Measurements from ENCODE around the gene HES7. TPM values are rescaled to one million over a fixed set of nuclear protein-coding genes. Genes with fewer than 3 reads are reported as not detected.

HES7 gene
- polyA plus RNA-seq, 1 experiment, result not detected

DNA sequence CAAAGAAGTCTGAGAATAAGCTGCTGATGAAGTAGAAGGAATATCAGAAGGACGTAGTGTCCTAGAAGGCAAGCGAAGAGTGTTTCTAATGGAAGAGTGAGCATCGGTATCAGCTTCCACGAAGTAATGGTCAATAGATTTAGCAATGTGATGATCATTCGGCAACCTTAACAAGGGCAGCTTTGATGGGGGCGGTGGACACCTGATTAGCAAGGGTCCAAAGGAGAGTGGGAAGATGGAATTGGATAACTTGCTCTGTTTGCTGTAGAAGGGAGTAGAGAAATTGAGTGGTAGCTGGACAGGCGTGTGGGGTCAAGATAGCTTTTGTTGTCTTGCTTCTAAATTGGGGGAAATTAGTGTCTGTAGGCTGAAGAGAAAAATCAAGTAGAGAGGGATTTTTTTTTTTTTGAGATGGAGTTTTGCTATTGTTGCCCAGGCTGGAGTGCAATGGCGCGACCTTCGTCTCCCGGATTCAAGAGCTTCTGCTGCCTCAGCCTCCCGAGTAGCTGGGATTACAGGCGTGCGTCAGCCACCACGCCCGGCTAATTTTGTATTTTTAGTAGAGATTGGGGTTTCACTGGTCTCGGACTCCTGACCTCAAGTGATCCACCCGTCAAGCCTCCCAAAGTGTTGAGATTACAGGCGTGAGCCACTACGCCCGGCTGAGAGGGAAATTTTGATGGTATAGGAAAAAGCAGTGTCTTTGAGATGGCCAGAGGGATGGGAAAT lies 13.9 kb upstream of the HES7 start:
- DNase-seq (ENCODE audit: low read depth, low spot score), result no peak
- H3K4me3 ChIP-seq (ENCODE audit: low read depth, low read length), result peak overlapping the region; percentile 55
- TF ChIP-seq, protein P1, sequence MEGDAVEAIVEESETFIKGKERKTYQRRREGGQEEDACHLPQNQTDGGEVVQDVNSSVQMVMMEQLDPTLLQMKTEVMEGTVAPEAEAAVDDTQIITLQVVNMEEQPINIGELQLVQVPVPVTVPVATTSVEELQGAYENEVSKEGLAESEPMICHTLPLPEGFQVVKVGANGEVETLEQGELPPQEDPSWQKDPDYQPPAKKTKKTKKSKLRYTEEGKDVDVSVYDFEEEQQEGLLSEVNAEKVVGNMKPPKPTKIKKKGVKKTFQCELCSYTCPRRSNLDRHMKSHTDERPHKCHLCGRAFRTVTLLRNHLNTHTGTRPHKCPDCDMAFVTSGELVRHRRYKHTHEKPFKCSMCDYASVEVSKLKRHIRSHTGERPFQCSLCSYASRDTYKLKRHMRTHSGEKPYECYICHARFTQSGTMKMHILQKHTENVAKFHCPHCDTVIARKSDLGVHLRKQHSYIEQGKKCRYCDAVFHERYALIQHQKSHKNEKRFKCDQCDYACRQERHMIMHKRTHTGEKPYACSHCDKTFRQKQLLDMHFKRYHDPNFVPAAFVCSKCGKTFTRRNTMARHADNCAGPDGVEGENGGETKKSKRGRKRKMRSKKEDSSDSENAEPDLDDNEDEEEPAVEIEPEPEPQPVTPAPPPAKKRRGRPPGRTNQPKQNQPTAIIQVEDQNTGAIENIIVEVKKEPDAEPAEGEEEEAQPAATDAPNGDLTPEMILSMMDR (IDR thresholded peaks at IDR 0.05; ENCODE audit: low read depth, low read length), result no peak
- no peak overlapping the region for H3K27ac ChIP-seq (ENCODE audit: low read depth, low read length)
- no peaks in the 10 kb centered on the region; the same call in 1 of the 2 replicates for H3K9me3 ChIP-seq (ENCODE audit: control insufficient read depth, insufficient read depth, low read length)
- ChIA-PET CTCF (interaction anchor here (0.6 to 5.2 kb wide), 14 partner anchors 9 to 439 kb away, joined by 3 to 38 read pairs (median 4); partner anchors contain the start of genes ALOXE3 and TMEM107), POLR2A (interaction anchor here (0.6 to 1.1 kb wide), 2 partner anchors 36 to 280 kb away, joined by 3 to 4 read pairs; partner anchors contain the start of gene NAA38)
- no peaks in the 10 kb centered on the region for H3K27me3 ChIP-seq (ENCODE audit: control insufficient read depth, insufficient read depth, low read length)

DNA sequence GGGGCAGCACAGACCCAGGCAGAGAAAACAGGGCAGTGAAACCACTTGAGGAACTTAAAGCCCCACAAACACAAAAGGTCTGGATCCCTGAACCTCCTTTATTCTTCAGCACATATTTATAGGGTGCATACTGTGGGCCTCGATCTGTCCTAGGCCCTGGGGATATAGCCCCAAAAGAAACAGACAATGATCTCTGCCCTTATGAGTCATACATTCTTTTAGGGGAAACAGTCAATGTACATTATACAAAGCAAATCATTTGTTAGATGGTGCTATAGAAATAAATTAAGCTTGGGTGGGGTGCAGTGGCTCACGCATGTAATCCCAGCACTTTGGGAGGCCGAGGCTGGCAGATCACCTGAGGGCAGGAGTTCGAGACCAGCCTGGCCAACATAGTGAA lies 10.0 kb upstream of the HES7 start:
- H3K27me3 ChIP-seq (ENCODE audit: control insufficient read depth, insufficient read depth, low read length), result no peaks in the 10 kb centered on the region
- TF ChIP-seq, protein P1 (IDR thresholded peaks at IDR 0.05; ENCODE audit: low read depth, low read length), result no peak
- H3K4me3 ChIP-seq (ENCODE audit: low read depth, low read length), result no peak overlapping the region
- ChIA-PET CTCF (interaction anchor here (0.9 to 1.9 kb wide), 2 partner anchors 12 to 15 kb away, joined by 3 to 7 read pairs; no protein-coding TSS in a partner anchor), POLR2A (no interaction called here)
- H3K9me3 ChIP-seq (ENCODE audit: control insufficient read depth, insufficient read depth, low read length), result no peaks in the 10 kb centered on the region
- no peak overlapping the region for H3K27ac ChIP-seq (ENCODE audit: low read depth, low read length)
- DNase-seq (ENCODE audit: low read depth, low spot score), result no peak

GRCh38 chr17:8133399-8133798 lies 9.5 kb upstream of the HES7 start:
- TF ChIP-seq, protein P1 (IDR thresholded peaks at IDR 0.05; ENCODE audit: low read depth, low read length), result no peak
- no peak for DNase-seq (ENCODE audit: low read depth, low spot score)
- CTCF ChIA-PET, result interaction anchor here (0.9 to 1.9 kb wide), 2 partner anchors 11 to 14 kb away, joined by 3 to 7 read pairs; no protein-coding TSS in a partner anchor
- no peak overlapping the region for H3K27ac ChIP-seq (ENCODE audit: low read depth, low read length)
- POLR2A ChIA-PET, result interaction anchor here (1.0 kb wide), 1 partner anchor 40 kb away, joined by 3 read pairs; no protein-coding TSS in a partner anchor
- no peaks in the 10 kb centered on the region for H3K27me3 ChIP-seq (ENCODE audit: control insufficient read depth, insufficient read depth, low read length)
- H3K4me3 ChIP-seq (ENCODE audit: low read depth, low read length), result no peak overlapping the region
- H3K9me3 ChIP-seq (ENCODE audit: control insufficient read depth, insufficient read depth, low read length), result no peaks in the 10 kb centered on the region

DNA sequence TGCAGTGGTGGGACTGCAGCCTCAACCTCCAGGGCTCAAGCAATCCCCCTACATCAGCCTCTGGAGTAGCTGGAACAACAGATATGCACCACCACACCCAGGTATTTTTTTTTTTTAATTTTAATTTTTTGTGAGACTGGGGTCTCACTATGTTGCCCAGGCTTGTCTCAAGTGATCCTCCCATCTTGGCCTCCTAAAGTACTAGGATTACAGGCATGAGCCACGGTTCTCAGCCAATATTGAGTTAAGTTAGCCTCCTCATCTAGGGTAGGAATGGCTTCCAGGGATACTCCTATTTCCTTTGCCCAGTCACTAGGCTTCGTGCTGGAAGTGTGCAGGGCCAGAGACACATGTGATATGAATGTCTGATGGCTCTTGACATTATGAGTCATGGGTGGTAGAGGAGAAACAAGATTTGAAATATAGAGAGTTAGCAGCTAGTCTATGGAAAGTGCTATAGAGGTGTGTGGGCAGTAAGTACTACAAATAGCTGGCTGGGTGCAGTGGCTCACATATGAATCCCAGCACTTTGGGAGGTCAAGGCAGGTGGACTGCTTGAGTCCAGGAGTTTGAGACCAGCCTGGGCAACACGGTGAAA lies 8.0 kb upstream of the HES7 start:
- TF ChIP-seq, protein P1 (IDR thresholded peaks at IDR 0.05; ENCODE audit: low read depth, low read length), result no peak
- ChIA-PET POLR2A (interaction anchor here (0.7 kb wide), 1 partner anchor 20 kb away, joined by 3 read pairs; the partner anchor contains the start of gene PER1), CTCF (no interaction called here)
- H3K27me3 ChIP-seq (ENCODE audit: control insufficient read depth, insufficient read depth, low read length), result no peaks in the 10 kb centered on the region
- H3K27ac ChIP-seq (ENCODE audit: low read depth, low read length), result no peak overlapping the region
- DNase-seq (ENCODE audit: low read depth, low spot score), result no peak
- H3K4me3 ChIP-seq (ENCODE audit: low read depth, low read length), result no peak overlapping the region
- H3K9me3 ChIP-seq (ENCODE audit: control insufficient read depth, insufficient read depth, low read length), result no peaks in the 10 kb centered on the region

All from AG04450 (cell line).